ENCODE data around the gene NADSYN1.

The NADSYN1 gene

DNA sequence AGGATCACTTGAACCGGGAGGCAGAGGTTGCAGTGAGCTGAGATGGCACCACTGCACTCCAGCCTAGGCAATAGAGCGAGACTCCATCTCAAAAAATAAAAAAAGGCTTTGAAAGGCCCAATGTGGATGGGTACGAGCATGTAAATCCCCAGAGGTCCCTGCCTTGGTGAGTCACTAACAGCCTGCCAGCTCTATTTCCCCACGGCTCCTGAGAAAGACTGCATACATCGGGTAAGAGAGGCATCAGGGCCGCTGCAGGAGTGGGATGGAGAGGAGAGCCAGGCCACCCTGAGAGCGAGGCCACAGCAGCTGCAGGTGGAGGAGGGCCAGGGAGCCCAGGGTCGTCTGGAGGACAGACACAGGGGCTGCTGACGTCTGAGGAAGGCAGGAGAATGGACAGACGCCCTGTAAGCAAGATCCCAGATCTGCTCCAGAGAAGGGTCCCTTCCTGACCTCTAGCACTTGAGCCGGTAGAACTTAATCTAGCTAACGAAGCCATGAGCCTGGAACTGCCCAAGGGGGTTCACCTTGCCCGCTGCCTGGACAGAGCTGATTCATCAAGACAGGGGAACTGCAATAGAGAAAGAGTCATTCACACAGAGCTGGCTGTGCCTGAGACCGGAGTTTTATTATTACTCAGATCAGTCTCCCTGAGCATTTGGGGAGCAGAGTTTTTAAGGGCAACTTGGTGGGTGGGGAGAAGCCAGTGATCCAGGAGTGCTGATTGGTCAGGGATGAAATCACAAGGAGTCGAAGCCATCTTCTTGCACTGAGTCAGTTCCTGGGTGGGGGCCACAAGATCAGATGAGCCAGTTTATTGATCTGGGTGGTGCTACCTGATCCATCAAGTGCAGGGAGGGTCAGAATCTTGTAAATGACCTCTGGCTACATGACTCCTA lies 90.1 kb downstream of the NADSYN1 start:
- Histone ChIP-seq H3K9me3 (ENCODE audit: control insufficient read depth, insufficient read depth, low read depth, low read length) (no peaks in the 10 kb centered on the region), H3K36me3 (ENCODE audit: control insufficient read depth in 2 of 2, insufficient read depth in 1 of 2, low read length in 2 of 2) (no peaks in the 10 kb centered on the region), H3K27ac (ENCODE audit: extremely low read depth, low read depth, low read length) (no peak overlapping the region), H3K4me1 (ENCODE audit: control insufficient read depth, insufficient read depth, low read length) (no peaks in the 10 kb centered on the region), H3K4me3 (ENCODE audit: low read depth, low read length) (no peak overlapping the region)
- ChIA-PET CTCF (no interaction called here), POLR2A (no interaction called here)
- TF ChIP-seq ZNF629 (tag by site-specific recombination; IDR thresholded peaks at IDR 0.05) (no peak), SP3 (tag by site-specific recombination; IDR thresholded peaks at IDR 0.05) (no peak), ZNF621 (tag by site-specific recombination; IDR thresholded peaks at IDR 0.05) (no peak), ZNF777 (tag by site-specific recombination; IDR thresholded peaks at IDR 0.05; ENCODE audit: borderline replicate concordance) (no peak), ZNF529 (tag by site-specific recombination; IDR thresholded peaks at IDR 0.05; ENCODE audit: insufficient replicate concordance) (no peak), SP2 (tag by site-specific recombination; IDR thresholded peaks at IDR 0.05) (no peak), ZNF692 (tag by site-specific recombination; IDR thresholded peaks at IDR 0.05) (no peak), REPIN1 (tag by site-specific recombination; IDR thresholded peaks at IDR 0.05; ENCODE audit: low read depth) (no peak), ZNF596 (tag by site-specific recombination; IDR thresholded peaks at IDR 0.05) (no peak), HOXA7 (CRISPR knock-in tag; IDR thresholded peaks at IDR 0.05; ENCODE audit: borderline replicate concordance) (no peak), ZNF157 (tag by site-specific recombination; IDR thresholded peaks at IDR 0.05) (no peak), RBAK (tag by site-specific recombination; IDR thresholded peaks at IDR 0.05) (no peak), ZNF518A (tag by site-specific recombination; conservative IDR thresholded peaks at IDR 0.05; ENCODE audit: low read depth) (no peak)

- no peaks in the 10 kb centered on the region for H3K36me3 ChIP-seq (ENCODE audit: control insufficient read depth in 2 of 2, insufficient read depth in 1 of 2, low read length in 2 of 2)
- ChIA-PET CTCF (no interaction called here), POLR2A (no interaction called here)
- no peak overlapping the region for H3K4me3 ChIP-seq (ENCODE audit: low read depth, low read length)
- H3K4me1 ChIP-seq (ENCODE audit: control insufficient read depth, insufficient read depth, low read length), result no peaks in the 10 kb centered on the region
- no peak overlapping the region for H3K27ac ChIP-seq (ENCODE audit: extremely low read depth, low read depth, low read length)
- H3K9me3 ChIP-seq (ENCODE audit: control insufficient read depth, insufficient read depth, low read depth, low read length), result no peaks in the 10 kb centered on the region
- TF ChIP-seq, protein P1, sequence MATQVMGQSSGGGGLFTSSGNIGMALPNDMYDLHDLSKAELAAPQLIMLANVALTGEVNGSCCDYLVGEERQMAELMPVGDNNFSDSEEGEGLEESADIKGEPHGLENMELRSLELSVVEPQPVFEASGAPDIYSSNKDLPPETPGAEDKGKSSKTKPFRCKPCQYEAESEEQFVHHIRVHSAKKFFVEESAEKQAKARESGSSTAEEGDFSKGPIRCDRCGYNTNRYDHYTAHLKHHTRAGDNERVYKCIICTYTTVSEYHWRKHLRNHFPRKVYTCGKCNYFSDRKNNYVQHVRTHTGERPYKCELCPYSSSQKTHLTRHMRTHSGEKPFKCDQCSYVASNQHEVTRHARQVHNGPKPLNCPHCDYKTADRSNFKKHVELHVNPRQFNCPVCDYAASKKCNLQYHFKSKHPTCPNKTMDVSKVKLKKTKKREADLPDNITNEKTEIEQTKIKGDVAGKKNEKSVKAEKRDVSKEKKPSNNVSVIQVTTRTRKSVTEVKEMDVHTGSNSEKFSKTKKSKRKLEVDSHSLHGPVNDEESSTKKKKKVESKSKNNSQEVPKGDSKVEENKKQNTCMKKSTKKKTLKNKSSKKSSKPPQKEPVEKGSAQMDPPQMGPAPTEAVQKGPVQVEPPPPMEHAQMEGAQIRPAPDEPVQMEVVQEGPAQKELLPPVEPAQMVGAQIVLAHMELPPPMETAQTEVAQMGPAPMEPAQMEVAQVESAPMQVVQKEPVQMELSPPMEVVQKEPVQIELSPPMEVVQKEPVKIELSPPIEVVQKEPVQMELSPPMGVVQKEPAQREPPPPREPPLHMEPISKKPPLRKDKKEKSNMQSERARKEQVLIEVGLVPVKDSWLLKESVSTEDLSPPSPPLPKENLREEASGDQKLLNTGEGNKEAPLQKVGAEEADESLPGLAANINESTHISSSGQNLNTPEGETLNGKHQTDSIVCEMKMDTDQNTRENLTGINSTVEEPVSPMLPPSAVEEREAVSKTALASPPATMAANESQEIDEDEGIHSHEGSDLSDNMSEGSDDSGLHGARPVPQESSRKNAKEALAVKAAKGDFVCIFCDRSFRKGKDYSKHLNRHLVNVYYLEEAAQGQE (tag by site-specific recombination; IDR thresholded peaks at IDR 0.05), result no peak
- no peak for TF ChIP-seq ZNF529 (tag by site-specific recombination; IDR thresholded peaks at IDR 0.05; ENCODE audit: insufficient replicate concordance)
- TF ChIP-seq, protein P2, sequence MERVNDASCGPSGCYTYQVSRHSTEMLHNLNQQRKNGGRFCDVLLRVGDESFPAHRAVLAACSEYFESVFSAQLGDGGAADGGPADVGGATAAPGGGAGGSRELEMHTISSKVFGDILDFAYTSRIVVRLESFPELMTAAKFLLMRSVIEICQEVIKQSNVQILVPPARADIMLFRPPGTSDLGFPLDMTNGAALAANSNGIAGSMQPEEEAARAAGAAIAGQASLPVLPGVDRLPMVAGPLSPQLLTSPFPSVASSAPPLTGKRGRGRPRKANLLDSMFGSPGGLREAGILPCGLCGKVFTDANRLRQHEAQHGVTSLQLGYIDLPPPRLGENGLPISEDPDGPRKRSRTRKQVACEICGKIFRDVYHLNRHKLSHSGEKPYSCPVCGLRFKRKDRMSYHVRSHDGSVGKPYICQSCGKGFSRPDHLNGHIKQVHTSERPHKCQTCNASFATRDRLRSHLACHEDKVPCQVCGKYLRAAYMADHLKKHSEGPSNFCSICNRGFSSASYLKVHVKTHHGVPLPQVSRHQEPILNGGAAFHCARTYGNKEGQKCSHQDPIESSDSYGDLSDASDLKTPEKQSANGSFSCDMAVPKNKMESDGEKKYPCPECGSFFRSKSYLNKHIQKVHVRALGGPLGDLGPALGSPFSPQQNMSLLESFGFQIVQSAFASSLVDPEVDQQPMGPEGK (tag by site-specific recombination; IDR thresholded peaks at IDR 0.05), result no peak
- no peak for TF ChIP-seq ZNF670 (tag by site-specific recombination; IDR thresholded peaks at IDR 0.05; ENCODE audit: low read depth)
- TF ChIP-seq ZNF302 (tag by site-specific recombination; IDR thresholded peaks at IDR 0.05; ENCODE audit: low read depth), result no peak
- TF ChIP-seq, protein P3, sequence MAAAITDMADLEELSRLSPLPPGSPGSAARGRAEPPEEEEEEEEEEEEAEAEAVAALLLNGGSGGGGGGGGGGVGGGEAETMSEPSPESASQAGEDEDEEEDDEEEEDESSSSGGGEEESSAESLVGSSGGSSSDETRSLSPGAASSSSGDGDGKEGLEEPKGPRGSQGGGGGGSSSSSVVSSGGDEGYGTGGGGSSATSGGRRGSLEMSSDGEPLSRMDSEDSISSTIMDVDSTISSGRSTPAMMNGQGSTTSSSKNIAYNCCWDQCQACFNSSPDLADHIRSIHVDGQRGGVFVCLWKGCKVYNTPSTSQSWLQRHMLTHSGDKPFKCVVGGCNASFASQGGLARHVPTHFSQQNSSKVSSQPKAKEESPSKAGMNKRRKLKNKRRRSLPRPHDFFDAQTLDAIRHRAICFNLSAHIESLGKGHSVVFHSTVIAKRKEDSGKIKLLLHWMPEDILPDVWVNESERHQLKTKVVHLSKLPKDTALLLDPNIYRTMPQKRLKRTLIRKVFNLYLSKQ (tag by site-specific recombination; IDR thresholded peaks at IDR 0.05; ENCODE audit: borderline replicate concordance), result no peak
Measured at GRCh38 chr11:71543866-71544265, 90.9 kb downstream of the NADSYN1 start.
